Karpas-422 (cell line): ENCODE measurements around the gene NPAS3. TPM values are rescaled to one million over a fixed set of nuclear protein-coding genes. Genes with fewer than 3 reads are reported as not detected.

Source experiments
- DNase-seq: peaks from one replicate; pipeline ENCODE4 v3.0.0-alpha.2; 2015
- H2AFZ ChIP-seq: fragments of 200-600 bp; sonication (generic); 2 replicates; pipeline ENCODE4 v1.6.1; 2014; ENCODE audit warnings: antibody characterized with exemption, low read length, mixed read lengths
- H3K27ac ChIP-seq: fragments of 200-600 bp; sonication (generic); 2 replicates; pipeline ENCODE4 v1.5.1; 2014; ENCODE audit warnings: mild to moderate bottlenecking, low read length, moderate library complexity
- H3K27me3 ChIP-seq: fragments of 200-600 bp; sonication (generic); 2 replicates; pipeline ENCODE4 v1.6.1; 2014; ENCODE audit warnings: low read length, mixed read lengths
- H3K36me3 ChIP-seq: fragments of 200-600 bp; sonication (generic); 2 replicates; pipeline ENCODE4 v1.6.1; 2014; ENCODE audit warnings: low read length, mixed read lengths; ENCODE audit not compliant: insufficient read depth
- H3K4me1 ChIP-seq: fragments of 200-600 bp; sonication (generic); 2 replicates; pipeline ENCODE4 v1.6.1; 2014; ENCODE audit warnings: mild to moderate bottlenecking, low read length, mixed read lengths
- H3K4me2 ChIP-seq: fragments of 200-600 bp; sonication (generic); 2 replicates; pipeline ENCODE4 v1.6.1; 2014; ENCODE audit warnings: low read length, low read depth, mild to moderate bottlenecking; ENCODE audit not compliant: poor library complexity, severe bottlenecking
- H3K4me3 ChIP-seq: fragments of 200-600 bp; sonication (generic); 2 replicates; pipeline ENCODE4 v1.5.1; 2014; ENCODE audit warnings: mild to moderate bottlenecking, antibody characterized with exemption, low read length, mixed read lengths
- H3K79me2 ChIP-seq: fragments of 200-600 bp; sonication (generic); 2 replicates; pipeline ENCODE4 v1.6.1; 2014; ENCODE audit warnings: mild to moderate bottlenecking, low read length, mixed read lengths
- H3K9ac ChIP-seq: fragments of 200-600 bp; sonication (generic); 2 replicates; pipeline ENCODE4 v1.6.0; 2014; ENCODE audit warnings: low read length
- H3K9me2 ChIP-seq: fragments of 200-600 bp; sonication (generic), shearing (Covaris generic); replicated peaks from 2 replicates; pipeline ENCODE4 v1.6.0; 2014; ENCODE audit warnings: mild to moderate bottlenecking, low read length, moderate library complexity; ENCODE audit not compliant: insufficient read depth
- H3K9me3 ChIP-seq: fragments of 300-700, 200-600 bp; sonication (generic); 2 replicates; pipeline ENCODE4 v1.6.1; 2014; ENCODE audit warnings: low read length, mixed read lengths
- H4K20me1 ChIP-seq: fragments of 200-600 bp; sonication (generic); 2 replicates; pipeline ENCODE4 v1.6.1; 2014; ENCODE audit warnings: mild to moderate bottlenecking, antibody characterized with exemption, low read length, low read depth; ENCODE audit not compliant: insufficient read depth
- total RNA-seq: library from RNA; depleted of rRNA; stranded (reverse); fragments of >200 nt; shearing (Covaris generic); gene quantifications from 2 replicates; pipeline ENCODE4 v1.2.3, GENCODE V29; 2014; ENCODE audit warnings: low replicate concordance

Gene NPAS3
- total RNA-seq, 1 experiment from 2014 or later, result 1.6 TPM

GRCh38 chr14:33685026-33685425 is 746.3 kb downstream of the NPAS3 start:
- Histone ChIP-seq H3K9me3 (no peaks in the 10 kb centered on the region), H3K27me3 (no peaks in the 10 kb centered on the region), H3K9ac (no peak overlapping the region), H3K4me1 (peaks cover 60% of the 10 kb centered on the region), H3K4me2 (no peak overlapping the region), H2AFZ (no peak overlapping the region), H3K27ac (no peak overlapping the region), H3K4me3 (no peak overlapping the region), H3K36me3 (no peaks in the 10 kb centered on the region; the same call in 1 of the 2 replicates), H4K20me1 (no peaks in the 10 kb centered on the region), H3K9me2 (no peaks in the 10 kb centered on the region), H3K79me2 (no peaks in the 10 kb centered on the region)
- no peak for DNase-seq

GRCh38 chr14:33685698-33686097 is 747.0 kb downstream of the NPAS3 start:
- no peaks in the 10 kb centered on the region; the same call in 1 of the 2 replicates for H3K36me3 ChIP-seq
- no peak for DNase-seq
- no peaks in the 10 kb centered on the region for H3K27me3 ChIP-seq
- peaks cover 58% of the 10 kb centered on the region for H3K4me1 ChIP-seq
- no peaks in the 10 kb centered on the region for H3K9me3 ChIP-seq
- H3K4me2 ChIP-seq, result no peak overlapping the region
- H2AFZ ChIP-seq, result no peak overlapping the region
- H3K9ac ChIP-seq, result no peak overlapping the region
- no peak overlapping the region for H3K27ac ChIP-seq
- no peak overlapping the region for H3K4me3 ChIP-seq
- no peaks in the 10 kb centered on the region for H3K79me2 ChIP-seq
- no peaks in the 10 kb centered on the region for H3K9me2 ChIP-seq
- no peaks in the 10 kb centered on the region for H4K20me1 ChIP-seq

- H3K9ac ChIP-seq, result no peak overlapping the region
- H3K9me3 ChIP-seq, result no peaks in the 10 kb centered on the region
- no peak for DNase-seq
- no peak overlapping the region for H2AFZ ChIP-seq
- H3K4me3 ChIP-seq, result no peak overlapping the region
- no peaks in the 10 kb centered on the region for H3K36me3 ChIP-seq
- H3K9me2 ChIP-seq, result no peaks in the 10 kb centered on the region
- peaks cover 54% of the 10 kb centered on the region for H3K4me1 ChIP-seq
- no peak overlapping the region for H3K27ac ChIP-seq
- no peak overlapping the region for H3K4me2 ChIP-seq
- no peaks in the 10 kb centered on the region for H4K20me1 ChIP-seq
- no peaks in the 10 kb centered on the region for H3K79me2 ChIP-seq
- H3K27me3 ChIP-seq, result no peaks in the 10 kb centered on the region
Measured at GRCh38 chr14:33686218-33686617, 747.5 kb downstream of the NPAS3 start.

- Histone ChIP-seq H4K20me1 (no peaks in the 10 kb centered on the region), H3K27ac (no peak overlapping the region), H3K27me3 (no peaks in the 10 kb centered on the region), H3K9me2 (no peaks in the 10 kb centered on the region), H3K4me1 (peaks cover 49% of the 10 kb centered on the region), H3K4me2 (no peak overlapping the region), H3K9me3 (no peaks in the 10 kb centered on the region), H3K9ac (no peak overlapping the region), H2AFZ (no peak overlapping the region), H3K36me3 (no peaks in the 10 kb centered on the region), H3K4me3 (no peak overlapping the region), H3K79me2 (no peaks in the 10 kb centered on the region)
- no peak for DNase-seq
Measured at GRCh38 chr14:33686856-33687255, 748.2 kb downstream of the NPAS3 start.

GRCh38 chr14:33689680-33690079 is 751.0 kb downstream of the NPAS3 start:
- no peaks in the 10 kb centered on the region for H3K79me2 ChIP-seq
- H3K4me2 ChIP-seq, result peak overlapping the region; percentile 31
- H3K9me2 ChIP-seq, result no peaks in the 10 kb centered on the region
- no peak overlapping the region for H3K4me3 ChIP-seq
- H3K4me1 ChIP-seq, result peaks cover 56% of the 10 kb centered on the region
- no peak overlapping the region for H3K9ac ChIP-seq
- H3K9me3 ChIP-seq, result no peaks in the 10 kb centered on the region
- no peak overlapping the region for H3K27ac ChIP-seq
- H2AFZ ChIP-seq, result no peak overlapping the region
- no peaks in the 10 kb centered on the region for H4K20me1 ChIP-seq
- DNase-seq, result peak; percentile 75
- no peaks in the 10 kb centered on the region for H3K36me3 ChIP-seq
- H3K27me3 ChIP-seq, result no peaks in the 10 kb centered on the region

GRCh38 chr14:33691907-33692306 is 753.2 kb downstream of the NPAS3 start:
- no peak overlapping the region for H3K9ac ChIP-seq
- no peak overlapping the region for H3K4me3 ChIP-seq
- DNase-seq, result no peak
- H3K9me2 ChIP-seq, result 0 out of 2 replicates have a peak, but pooled peaks cover 3% of the 10 kb centered on the region
- H3K9me3 ChIP-seq, result no peaks in the 10 kb centered on the region
- no peaks in the 10 kb centered on the region for H4K20me1 ChIP-seq
- H3K79me2 ChIP-seq, result no peaks in the 10 kb centered on the region
- no peak overlapping the region for H3K27ac ChIP-seq
- no peaks in the 10 kb centered on the region for H3K27me3 ChIP-seq
- H3K36me3 ChIP-seq, result no peaks in the 10 kb centered on the region
- no peak overlapping the region for H2AFZ ChIP-seq
- no peak overlapping the region for H3K4me2 ChIP-seq
- H3K4me1 ChIP-seq, result peaks cover 52% of the 10 kb centered on the region

GRCh38 chr14:33692762-33693161 is 754.1 kb downstream of the NPAS3 start:
- Histone ChIP-seq H3K4me2 (no peak overlapping the region), H3K36me3 (no peaks in the 10 kb centered on the region)

GRCh38 chr14:33693237-33693636 is 754.6 kb downstream of the NPAS3 start:
- H3K79me2 ChIP-seq, result no peaks in the 10 kb centered on the region
- no peaks in the 10 kb centered on the region for H4K20me1 ChIP-seq
- DNase-seq, result no peak
- H3K4me3 ChIP-seq, result no peak overlapping the region
- no peak overlapping the region for H2AFZ ChIP-seq
- H3K4me1 ChIP-seq, result peaks cover 61% of the 10 kb centered on the region
- H3K36me3 ChIP-seq, result no peaks in the 10 kb centered on the region
- H3K27me3 ChIP-seq, result no peaks in the 10 kb centered on the region
- H3K27ac ChIP-seq, result no peak overlapping the region
- H3K9me2 ChIP-seq, result 0 out of 2 replicates have a peak, but pooled peaks cover 3% of the 10 kb centered on the region
- no peaks in the 10 kb centered on the region for H3K9me3 ChIP-seq
- no peak overlapping the region for H3K4me2 ChIP-seq
- H3K9ac ChIP-seq, result no peak overlapping the region

More at GRCh38 chr14:33692762-33693161, 754.1 kb downstream of the NPAS3 start:
- H4K20me1 ChIP-seq, result no peaks in the 10 kb centered on the region
- H3K9me2 ChIP-seq, result 0 out of 2 replicates have a peak, but pooled peaks cover 3% of the 10 kb centered on the region
- H3K4me1 ChIP-seq, result peaks cover 60% of the 10 kb centered on the region
- H3K27me3 ChIP-seq, result no peaks in the 10 kb centered on the region
- H3K9me3 ChIP-seq, result no peaks in the 10 kb centered on the region
- H3K27ac ChIP-seq, result no peak overlapping the region
- no peak overlapping the region for H3K9ac ChIP-seq
- no peak for DNase-seq
- H2AFZ ChIP-seq, result no peak overlapping the region
- no peaks in the 10 kb centered on the region for H3K79me2 ChIP-seq
- H3K4me3 ChIP-seq, result no peak overlapping the region

GRCh38 chr14:33696165-33696564 is 757.5 kb downstream of the NPAS3 start:
- DNase-seq, result no peak
- H3K4me3 ChIP-seq, result no peak overlapping the region

More at GRCh38 chr14:33696165-33696564, 757.5 kb downstream of the NPAS3 start:
- Histone ChIP-seq H3K79me2 (no peaks in the 10 kb centered on the region), H3K4me2 (no peak overlapping the region), H3K27me3 (no peaks in the 10 kb centered on the region), H3K9me3 (no peaks in the 10 kb centered on the region), H2AFZ (no peak overlapping the region), H4K20me1 (no peaks in the 10 kb centered on the region), H3K27ac (no peak overlapping the region), H3K9me2 (0 out of 2 replicates have a peak, but pooled peaks cover 3% of the 10 kb centered on the region), H3K9ac (no peak overlapping the region), H3K4me1 (peaks cover 64% of the 10 kb centered on the region), H3K36me3 (no peaks in the 10 kb centered on the region)
